Ovary (tissue), 3 donors: ENCODE results near the gene LAMB3.

Experiments used
- CTCF ChIP-seq, 3 donors: fragments of 450-650 bp in 2 of 3; fragments of 200-600 bp in 1 of 3; IDR thresholded peaks; one replicate each; pipeline versions ENCODE4 v1.5.1 to v1.8.0; 2016 to 2022; ENCODE audit warnings: antibody characterized with exemption in 3 of 3, mild to moderate bottlenecking in 1 of 3
- EP300 ChIP-seq: sonication (generic); formaldehyde crosslinking; IDR thresholded peaks from one replicate; pipeline ENCODE4 v1.6.1; 2017; ENCODE audit warnings: antibody characterized with exemption
- donor health status: DM: no; HTN: no; CAD: no.

GRCh38 chr1:209565759-209566678 is 86.2 kb downstream of the LAMB3 start:
- TF ChIP-seq CTCF (IDR thresholded peaks at IDR 0.05) (no peak), EP300 (no peak)
